ENCODE data around the gene TBX4.

DNA sequence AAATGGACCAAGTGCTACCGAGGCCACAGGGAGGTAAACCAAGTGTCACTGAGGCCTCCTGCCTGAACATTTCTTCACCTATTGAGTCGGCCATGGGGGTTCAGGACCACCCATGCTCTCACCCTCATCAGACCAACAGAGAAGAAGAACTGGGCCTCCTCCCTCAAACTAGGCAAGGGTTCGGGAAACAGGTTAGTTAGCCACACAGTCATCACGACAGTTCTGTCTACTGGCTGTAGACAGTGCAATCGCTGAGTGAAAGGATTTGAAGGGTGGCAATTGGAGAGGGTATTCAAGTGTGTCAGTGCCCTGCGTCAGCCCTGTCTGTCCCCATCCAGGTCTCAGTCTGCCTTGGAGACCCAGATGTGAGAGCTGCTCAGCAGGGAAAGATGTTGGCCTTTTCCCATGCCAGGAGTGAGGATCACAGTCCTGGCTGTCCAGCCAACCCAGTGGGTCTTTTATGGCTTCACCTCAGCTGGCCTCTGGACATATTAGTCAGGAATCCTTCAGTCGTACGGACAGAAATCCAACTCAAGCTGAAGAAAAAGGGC lies 32.7 kb upstream of the TBX4 start:
- TF ChIP-seq EZH2phosphoT487 (IDR thresholded peaks at IDR 0.05; ENCODE audit: insufficient read depth, low read depth) (no peak), EZH2 (IDR thresholded peaks at IDR 0.05; ENCODE audit: insufficient read depth, poor library complexity, severe bottlenecking) (no peak)
